NCI-H1417 treated with DMSO at 0.1 percent for 48 hours (cell line): ENCODE results near the gene PRR16.
"Not testable (repeated sequence)": the region's sequence is repeated elsewhere in the genome, so short reads cannot be mapped to it uniquely, and the experiment has no call there.

ENCODE experiments used
- DNase-seq: peaks from one replicate; lab custom pipeline; 2025; lab: John Stamatoyannopoulos, UW

The PRR16 gene

GRCh38 chr5:120655828-120656435 is 191.8 kb downstream of the PRR16 start:
- DNase-seq: no peak

DNA sequence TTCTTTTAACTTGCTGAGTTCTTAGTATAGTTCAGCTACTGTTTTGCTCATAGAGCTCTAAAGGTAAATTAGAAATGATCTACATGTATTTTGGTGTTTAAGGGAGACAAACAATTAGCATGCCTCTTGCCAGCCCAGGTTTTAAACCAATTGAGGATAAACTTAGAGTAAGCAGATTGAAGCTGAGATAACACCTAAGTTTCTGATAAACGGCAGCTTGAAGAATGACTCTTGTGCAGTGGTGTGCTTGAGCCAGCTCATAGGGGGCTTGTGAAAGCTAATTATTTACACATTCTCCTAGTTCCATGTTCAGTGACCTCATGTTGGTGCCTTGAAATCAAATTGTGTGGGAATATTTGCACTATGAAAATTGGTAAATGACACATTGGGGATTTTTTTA is 193.0 kb downstream of the PRR16 start:
- no peak for DNase-seq

DNA sequence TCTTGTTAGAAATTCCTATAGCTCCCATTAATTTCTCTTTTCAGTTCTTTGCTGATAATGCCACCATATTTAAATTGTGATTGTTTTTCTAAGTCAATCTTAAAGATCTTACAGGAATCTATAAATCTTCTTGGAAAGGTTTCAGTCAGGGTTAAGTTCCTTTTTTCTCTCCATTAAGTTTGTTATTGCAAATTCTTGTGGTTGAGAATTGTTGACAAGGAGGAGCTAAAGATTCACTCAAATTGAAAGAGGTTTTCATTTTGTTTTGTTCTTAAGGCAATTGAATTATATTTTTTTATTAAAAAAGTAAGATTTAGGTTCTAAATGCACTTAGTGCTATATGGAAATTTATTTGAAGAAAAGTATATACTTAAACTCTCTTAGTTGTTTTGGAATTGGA is 213.4 kb downstream of the PRR16 start:
- DNase-seq: no peak

DNA sequence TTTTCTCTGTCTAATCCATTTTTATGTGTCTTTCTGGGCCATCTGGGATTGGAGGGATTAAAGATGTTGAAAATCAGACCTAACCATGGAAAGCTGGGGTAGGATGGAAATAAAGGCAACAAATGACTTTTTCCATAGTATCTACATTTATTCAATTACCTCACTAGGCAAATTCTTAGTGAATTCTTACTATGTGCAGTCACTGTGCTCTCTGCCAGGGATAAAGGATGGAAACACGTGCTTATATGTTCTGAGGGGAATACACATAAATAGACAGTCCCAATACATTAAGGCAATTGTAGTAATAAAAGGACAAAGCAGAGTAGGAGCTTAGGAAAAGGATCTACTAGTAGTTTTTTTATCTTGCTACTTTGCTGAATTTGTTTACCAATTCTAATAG is 214.2 kb downstream of the PRR16 start:
- DNase-seq: no peak

GRCh38 chr5:120682851-120683250 is 218.8 kb downstream of the PRR16 start:
- no peak for DNase-seq

- no peak for DNase-seq
These were observed 219.5 kb downstream of the PRR16 start for GRCh38 chr5:120683580-120683979.

GRCh38 chr5:120684213-120684612 is 220.1 kb downstream of the PRR16 start:
- DNase-seq: no peak

DNA sequence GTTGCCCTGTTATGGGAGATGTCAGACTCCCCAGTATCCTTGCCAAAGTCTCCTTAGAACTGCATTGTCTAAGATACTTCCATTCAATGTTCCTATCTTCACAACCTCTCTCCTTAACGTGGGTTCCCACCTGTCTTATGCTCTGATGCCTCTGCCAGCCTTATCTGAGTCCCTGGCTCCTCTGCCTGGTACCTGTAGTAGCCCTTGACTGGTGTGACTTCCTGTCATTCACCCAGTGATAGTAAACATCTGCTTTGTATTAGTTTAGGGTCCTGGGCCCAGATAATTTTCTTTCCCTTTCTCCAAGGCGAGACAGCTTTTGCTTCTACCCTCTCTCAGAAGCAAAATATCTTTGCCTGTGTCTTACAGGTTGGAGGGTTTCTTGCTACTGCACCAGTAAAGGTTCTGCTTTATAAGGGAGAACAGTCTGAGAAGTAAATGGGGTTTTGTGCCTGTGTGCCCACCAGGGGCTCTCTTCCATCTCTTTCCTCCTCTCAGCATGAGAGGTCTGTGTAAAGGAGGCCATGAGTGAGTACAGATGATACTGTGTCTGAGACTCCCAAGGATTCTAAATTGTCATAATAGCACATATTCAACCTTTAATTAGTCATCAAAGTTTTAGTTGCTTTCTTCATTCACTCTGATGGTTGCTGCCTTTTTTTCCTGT is 220.8 kb downstream of the PRR16 start:
- no peak for DNase-seq

DNA sequence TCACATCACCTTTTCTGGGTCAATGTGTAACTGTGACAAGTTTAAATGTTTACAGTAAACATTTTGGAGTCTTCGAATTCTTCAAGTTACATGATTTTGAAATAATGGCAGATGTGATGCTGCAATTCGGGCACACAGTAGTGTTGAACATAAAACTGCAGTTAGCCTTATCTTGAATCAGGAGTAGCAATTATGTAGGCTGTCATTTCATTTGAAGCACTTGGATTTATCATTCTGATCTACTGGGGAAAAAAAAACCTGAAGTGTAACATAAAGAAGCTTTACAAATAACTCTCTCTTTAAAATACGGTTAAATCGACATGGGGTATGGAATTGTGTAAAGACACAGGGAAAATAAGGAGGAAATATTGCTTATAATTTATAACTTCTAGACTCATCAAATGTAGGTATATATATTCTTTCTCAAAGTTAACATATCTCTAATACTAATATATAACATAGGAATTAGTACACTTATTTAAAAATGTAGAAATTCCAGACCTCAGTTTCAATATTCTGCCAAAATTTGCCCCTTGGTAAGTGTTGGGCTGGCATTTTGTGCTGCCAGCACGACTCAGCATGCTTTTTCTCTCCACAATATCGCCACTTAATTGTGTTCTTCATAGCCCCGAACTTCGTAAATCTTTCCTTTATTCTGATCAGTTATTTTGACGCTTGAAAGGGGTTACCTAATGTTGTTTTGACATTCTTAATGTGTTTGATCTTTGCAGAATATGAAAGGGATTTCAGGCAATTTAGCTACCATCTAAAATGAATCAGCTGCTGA is 226.7 kb downstream of the PRR16 start:
- DNase-seq: no peak

GRCh38 chr5:120692325-120692724 is 228.2 kb downstream of the PRR16 start:
- no peak for DNase-seq

DNA sequence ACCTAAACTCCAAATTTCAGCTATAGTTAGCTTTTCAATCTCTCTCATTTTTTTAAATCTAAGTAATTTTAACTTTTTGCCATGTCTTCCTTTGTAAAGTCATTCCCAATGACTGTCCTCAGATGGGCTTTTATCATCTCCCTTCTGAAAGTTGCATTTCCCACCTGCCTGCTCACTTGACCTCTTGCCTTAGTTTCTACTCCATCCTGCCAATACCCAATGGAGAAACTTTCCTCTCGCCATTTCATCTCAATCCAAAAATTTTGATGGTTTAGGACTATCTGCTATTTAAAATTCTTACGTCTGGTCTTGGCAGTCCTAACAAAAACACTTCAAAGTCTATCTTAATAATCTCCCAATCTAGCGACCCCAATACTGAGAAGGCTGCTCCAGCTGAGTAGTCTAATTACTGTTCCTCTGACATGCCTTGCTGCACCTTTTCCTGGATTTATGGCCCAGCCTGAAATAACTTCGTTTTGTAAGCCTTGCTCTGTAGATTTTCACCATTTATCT is 231.3 kb downstream of the PRR16 start:
- no peak for DNase-seq

DNA sequence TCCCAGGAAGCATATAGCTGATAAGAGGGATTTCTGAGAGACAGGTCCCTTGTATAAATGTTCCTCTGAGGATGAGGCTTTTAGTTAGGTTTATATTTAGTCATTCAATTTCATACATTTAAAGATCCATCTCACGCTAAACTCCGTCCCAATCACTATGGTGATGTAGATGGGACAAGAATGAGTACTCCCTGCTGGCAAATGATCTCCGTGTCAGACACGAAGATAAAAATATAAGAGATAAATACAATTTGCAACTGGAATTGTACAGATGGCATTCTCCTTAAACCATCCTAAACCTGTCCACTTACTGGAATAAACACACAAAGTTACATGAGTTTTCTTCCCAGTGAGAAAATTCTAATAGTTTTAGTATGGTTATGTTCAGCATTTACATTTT is 233.0 kb downstream of the PRR16 start:
- no peak for DNase-seq

GRCh38 chr5:120697670-120698327 is 233.7 kb downstream of the PRR16 start:
- not testable (repeated sequence) for DNase-seq

DNA sequence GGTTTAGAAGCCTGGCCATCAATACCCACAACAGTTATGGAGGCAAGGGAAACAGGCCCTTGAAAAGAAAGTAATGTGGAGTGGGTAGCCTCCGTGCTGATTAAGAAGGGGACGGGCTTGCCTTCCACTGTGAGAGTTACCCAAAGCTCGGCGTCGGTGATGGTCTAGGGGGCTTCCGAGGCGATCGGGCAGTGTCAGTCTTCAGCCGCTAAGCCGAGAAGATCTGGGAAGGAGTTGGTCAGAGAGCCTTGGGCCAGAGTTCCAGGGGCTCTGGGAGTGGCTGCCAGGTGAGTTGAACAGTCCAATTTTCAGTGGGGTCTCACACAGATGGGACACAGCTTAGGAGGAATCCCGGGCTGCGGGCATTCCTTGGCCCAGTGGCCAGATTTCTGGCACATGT is 236.6 kb downstream of the PRR16 start:
- not testable (repeated sequence) for DNase-seq

DNA sequence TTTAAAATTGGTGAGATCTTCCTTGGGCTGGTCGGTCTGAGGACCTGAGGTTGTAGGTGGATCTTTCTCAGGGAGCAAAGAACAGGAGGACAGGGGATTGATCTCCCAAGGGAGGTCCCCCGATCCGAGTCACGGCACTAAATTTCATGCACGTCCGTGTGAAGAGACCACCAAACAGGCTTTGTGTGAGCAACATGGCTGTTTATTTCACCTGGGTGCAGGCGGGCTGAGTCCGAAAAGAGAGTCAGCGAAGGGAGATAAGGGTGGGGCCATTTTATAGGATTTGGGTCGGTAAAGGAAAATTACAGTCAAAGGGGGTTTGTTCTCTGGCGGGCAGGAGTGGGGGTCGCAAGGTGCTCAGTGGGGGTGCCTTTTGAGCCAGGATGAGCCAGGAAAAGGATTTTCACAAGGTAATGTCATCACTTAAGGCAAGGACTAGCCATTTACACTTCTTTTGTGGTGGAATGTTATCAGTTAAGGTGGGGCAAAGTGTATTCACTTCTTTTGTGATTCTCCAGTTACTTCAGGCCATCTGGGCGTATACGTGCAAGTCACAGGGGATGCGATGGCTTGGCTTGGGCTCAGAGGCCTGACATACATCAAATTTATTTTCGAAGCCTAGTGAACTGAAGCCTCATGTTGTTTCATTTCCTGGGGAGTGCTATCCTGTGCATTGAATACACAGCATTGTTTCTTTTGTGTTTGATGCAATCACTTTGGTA is 238.9 kb downstream of the PRR16 start:
- DNase-seq: not testable (repeated sequence)

GRCh38 chr5:120703918-120704587 is 240.0 kb downstream of the PRR16 start:
- DNase-seq: no peak

DNA sequence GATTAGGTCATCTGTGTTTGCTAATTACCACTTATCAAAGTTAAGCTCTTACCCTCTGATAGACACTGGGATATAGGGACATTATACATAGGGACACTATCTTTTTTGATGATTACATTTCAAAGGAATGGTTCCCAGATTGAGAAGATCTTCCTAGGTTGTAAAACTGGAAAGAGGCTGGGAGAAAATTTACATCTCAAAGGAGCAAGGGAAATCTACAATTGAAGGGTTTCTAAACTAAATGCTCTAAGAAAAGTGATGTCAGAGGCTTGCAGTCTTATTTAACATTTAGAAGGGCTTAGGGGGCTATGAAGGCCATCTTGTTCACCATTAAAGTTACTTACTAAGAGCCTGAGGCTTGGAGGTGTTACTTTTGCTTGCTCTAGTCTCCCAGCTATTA is 242.8 kb downstream of the PRR16 start:
- no peak for DNase-seq

GRCh38 chr5:120717381-120717780 is 253.3 kb downstream of the PRR16 start:
- DNase-seq: no peak

DNA sequence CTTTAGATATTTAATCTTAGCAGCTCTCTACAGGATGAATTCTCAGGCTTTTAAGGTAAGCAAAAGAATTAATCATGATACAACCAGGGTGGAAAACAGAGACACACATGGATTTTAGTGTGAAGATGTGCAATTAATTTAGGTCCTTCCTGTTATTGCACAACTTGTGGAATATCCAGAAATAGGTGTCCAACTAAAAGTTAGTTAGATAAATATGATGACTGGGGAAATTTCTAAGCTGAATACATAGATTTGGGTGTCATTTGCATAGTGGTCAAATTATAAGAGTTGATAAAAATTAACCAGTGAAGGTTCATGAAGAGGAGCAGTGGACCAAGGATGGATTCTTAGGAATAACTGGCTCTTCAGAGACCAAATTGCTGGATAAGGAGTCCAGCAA is 266.1 kb downstream of the PRR16 start:
- DNase-seq: no peak

DNA sequence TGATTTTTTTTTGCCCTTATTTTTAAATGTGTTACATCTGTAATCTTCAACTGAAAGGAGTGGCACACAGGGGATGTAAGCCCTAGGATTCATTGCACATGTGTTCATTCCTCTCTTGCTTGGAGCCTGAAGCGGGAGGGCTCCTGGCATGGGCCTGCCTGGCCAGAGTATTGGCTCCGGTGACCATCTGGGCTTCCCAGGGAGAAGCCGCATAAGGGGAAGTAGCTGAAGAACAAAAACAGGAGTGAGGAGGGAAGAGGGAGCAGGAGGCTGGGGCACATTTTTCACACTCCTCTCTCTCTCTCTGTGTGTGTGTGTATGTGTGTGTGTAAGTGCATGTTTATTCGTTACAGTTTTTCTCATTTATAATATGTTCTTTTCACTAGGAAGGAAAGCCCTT is 269.9 kb downstream of the PRR16 start:
- no peak for DNase-seq

DNA sequence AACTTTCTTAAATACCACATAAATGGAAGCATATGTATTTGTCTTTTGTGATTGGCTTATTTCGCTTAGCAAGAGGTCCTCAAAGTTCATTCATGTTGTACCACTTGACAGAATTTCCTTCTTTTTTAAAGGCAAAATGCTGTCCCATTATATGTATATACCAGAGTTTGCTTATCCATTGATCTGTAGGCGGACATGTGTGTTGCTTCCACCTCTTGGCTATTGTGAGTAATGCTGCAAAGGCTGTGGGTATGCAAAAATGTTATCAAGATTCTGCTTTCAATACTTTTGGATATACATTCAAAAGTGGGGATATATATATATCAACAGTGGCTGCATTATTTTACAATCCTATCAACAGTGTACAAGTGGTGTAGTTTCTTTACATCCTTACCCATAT is 271.0 kb downstream of the PRR16 start:
- DNase-seq: no peak
